ENCODE data around the gene DGKZ. TPM values are rescaled to one million over a fixed set of nuclear protein-coding genes. Genes with fewer than 3 reads are reported as not detected.
A peak's percentile ranks its signal among the peaks of the same experiment; 100 is the strongest.

Gene DGKZ
- polyA plus RNA-seq, 3 donors = 33.4 to 50.0 (median 46.5) TPM

GRCh38 chr11:46338988-46339666, 8.1 kb upstream of the DGKZ start:
- 20 to 28% (median 25%) methylated on average over 14 to 16 of the region's 16 CpGs for WGBS, 3 donors
- no peak overlapping the region for H3K27ac ChIP-seq (ENCODE audit: low read depth, low read length)

DNA sequence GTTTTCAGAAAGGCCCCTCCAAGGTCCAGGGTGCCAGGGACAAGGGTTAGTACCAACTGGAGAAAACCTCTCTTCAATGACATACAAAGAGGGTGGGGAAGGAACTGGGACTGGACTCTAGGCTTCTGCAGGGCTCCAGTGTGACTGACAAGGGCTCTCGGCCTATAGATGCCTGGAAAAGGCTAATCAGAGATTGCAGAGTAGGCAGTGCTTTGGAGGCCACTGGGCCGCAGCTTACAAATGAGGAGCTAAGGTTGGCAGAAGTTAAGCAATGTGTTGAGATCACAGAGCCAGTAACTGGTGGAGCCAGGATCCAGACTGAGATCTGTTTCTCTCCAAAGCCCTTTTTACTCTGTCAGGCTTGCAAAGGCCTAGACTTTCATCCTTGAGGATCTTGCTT, 7.4 kb upstream of the DGKZ start:
- 59 to 88% (median 63%) methylated on average over 2 of the region's 2 CpGs for WGBS, 3 donors

GRCh38 chr11:46341454-46341853, 5.8 kb upstream of the DGKZ start:
- WGBS, 3 donors = 92 to 96% (median 92%) methylated on average over 3 of the region's 3 CpGs
- no peak overlapping the region for H3K27ac ChIP-seq (ENCODE audit: low read depth, low read length)

More for the DNA sequence above, 7.4 kb upstream of the DGKZ start:
- no peak overlapping the region for H3K27ac ChIP-seq (ENCODE audit: low read depth, low read length)

DNA sequence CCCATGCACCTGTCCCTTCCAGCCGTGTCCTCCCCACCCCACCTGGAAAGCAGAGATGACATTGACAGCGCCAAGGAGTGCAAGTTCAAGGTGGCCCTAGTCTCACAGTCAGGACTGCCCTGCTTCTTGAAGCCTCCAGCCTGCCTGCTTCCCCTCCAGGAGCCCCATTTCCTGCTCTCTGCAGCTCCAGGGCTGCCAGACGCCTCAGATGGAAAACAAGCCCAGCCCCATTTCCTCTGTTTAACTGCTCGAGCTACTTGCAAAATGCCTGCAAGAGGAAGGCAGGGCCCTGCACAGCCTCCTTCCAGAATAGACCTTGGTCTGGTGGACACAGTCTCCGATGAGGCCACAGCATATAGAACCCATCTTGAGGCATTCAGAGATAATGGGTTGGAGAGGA, 5.0 kb upstream of the DGKZ start:
- WGBS, 3 donors = 25 to 68% (median 29%) methylated on average over 5 of the region's 5 CpGs
- H3K27ac ChIP-seq (ENCODE audit: low read depth, low read length) = no peak overlapping the region

DNA sequence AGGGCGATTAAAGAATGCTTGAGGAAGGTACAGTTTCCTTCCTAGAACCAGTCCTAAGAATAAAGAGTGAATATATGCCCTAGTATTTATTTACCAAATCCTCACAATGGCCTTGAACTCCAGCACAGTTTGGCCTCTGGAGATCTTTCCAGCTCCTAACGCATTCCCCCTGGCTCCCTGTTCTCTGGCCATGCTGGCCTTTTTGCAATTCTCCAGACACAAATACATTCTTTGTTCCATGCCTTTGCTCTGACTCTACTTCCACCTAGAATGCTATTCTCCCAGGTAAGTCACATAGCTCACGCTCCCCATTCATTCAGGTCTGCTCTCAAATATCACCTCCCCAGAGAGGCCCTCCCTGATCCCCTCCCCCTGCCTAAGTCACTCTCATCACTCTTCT, 3.7 kb upstream of the DGKZ start:
- H3K27ac ChIP-seq (ENCODE audit: low read depth, low read length) = no peak overlapping the region
- WGBS, 3 donors = 62 to 69% (median 67%) methylated on average over 3 of the region's 3 CpGs

GRCh38 chr11:46345131-46345597, 2.1 kb upstream of the DGKZ start:
- 42 to 62% (median 45%) methylated on average over 20 of the region's 20 CpGs for WGBS, 3 donors
- H3K27ac ChIP-seq (ENCODE audit: low read depth, low read length) = no peak overlapping the region

DNA sequence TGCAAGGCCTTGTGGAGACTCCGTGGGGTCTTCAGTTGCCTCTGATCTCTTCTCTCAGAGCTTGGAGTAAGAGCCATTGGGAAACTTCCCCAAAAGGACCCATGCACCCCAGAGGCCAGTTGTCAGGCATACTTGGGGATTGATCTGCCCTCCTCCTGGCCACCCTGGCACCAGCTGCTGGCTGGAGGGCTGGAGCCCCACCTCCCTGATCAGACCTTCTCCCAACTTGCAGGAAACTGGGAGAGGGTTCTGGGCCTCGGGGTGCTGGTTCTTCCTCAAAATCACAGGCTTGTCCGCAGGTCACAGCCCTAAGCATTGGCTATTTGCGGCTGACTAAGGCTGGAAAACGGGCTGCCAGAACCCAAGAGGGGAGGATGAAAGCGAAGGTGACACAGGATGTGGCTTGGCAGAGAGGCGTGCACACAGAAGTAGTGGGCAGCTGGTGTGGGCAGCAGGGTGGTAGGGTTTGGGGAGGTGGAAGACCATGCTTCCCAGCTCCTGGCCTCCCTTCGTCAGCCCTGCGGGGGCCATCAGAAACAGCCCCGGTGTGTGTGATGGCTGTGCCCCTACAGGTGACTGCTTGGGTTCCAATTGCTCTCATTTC, 1.3 kb upstream of the DGKZ start:
- H3K27ac ChIP-seq (ENCODE audit: low read depth, low read length) = no peak overlapping the region
- WGBS, 3 donors = 46 to 79% (median 57%) methylated on average over 10 of the region's 10 CpGs

DNA sequence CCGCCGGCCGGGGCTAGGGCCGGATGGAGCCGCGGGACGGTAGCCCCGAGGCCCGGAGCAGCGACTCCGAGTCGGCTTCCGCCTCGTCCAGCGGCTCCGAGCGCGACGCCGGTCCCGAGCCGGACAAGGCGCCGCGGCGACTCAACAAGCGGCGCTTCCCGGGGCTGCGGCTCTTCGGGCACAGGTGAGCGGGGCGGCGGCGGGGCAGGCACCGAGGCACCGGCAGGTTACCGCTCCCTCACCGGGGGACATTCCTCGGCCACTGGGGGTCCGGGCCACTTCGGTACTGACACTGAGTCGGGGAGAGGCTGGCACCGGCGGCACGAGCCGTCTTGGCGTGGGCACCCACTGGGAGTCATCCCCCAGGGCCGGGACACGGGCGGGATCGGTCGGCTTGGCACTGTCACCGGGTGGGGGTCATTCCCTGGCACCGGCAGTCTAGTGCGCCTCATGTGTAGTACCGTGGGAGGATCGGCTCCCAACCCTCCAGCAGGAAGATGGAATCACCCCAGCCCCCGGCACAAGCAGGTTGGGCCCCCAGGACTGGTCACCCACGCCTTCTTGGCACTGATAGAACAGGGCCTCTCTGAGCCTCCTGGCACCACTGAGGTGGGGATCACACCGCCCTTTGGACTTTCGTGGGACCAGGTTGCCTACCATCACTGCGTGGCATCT, 511 bp downstream of the DGKZ start:
- H3K27ac ChIP-seq (ENCODE audit: low read depth, low read length) = no peak overlapping the region
- WGBS, 3 donors = 1 to 26% (median 18%) methylated on average over 33 to 63 of the region's 63 CpGs

DNA sequence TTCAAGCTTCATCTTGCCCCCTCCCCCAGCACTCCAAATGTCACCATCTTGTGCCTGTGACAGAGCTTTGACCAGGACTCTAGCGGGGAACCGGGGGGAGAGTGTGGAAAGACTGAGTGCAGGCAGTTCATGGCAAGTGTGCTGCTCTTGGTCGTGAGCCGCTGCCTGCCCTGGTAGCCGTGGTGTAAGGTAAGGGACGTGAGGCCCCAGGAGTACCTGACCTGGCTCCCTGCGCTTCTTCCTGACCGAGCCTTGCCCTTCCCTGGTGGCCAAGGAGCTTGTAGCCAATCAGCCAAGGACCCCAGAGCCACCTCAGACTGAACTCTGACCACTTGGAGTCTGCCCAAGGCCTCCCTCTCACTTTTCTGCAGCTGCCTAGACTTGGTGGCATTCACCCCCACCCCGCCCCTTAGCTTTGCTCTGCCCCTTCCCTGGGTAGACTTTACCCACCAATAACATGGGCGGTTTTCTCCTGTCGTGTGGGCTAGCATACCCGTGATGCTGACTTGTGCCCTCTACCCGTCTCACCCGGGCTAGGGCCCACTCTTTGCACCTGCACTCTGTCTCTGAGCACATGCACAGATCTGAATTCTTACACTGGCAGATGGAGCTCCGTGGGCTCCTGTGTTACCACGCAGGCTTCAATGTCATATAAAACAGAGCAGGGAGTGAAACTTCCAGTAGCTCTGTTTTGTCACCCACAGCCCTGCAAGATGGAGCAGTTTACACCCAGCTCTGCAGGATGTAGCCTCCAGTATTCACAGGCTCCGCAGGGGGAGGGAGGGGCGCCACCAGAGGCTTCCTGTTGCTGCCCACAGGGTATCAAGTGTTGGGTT, 1.5 kb downstream of the DGKZ start:
- no peak overlapping the region for H3K27ac ChIP-seq (ENCODE audit: low read depth, low read length)
- WGBS, 3 donors = 33 to 44% (median 43%) methylated on average over 18 of the region's 18 CpGs

- WGBS, 3 donors = 41 to 58% (median 55%) methylated on average over 3 of the region's 3 CpGs
- no peak overlapping the region for H3K27ac ChIP-seq (ENCODE audit: low read depth, low read length)
These were observed 3.4 kb downstream of the DGKZ start for GRCh38 chr11:46350695-46351094.

GRCh38 chr11:46351148-46351547, 3.9 kb downstream of the DGKZ start:
- H3K27ac ChIP-seq (ENCODE audit: low read depth, low read length) = no peak overlapping the region
- WGBS, 3 donors = 37 to 89% (median 88%) methylated on average over 8 of the region's 8 CpGs

DNA sequence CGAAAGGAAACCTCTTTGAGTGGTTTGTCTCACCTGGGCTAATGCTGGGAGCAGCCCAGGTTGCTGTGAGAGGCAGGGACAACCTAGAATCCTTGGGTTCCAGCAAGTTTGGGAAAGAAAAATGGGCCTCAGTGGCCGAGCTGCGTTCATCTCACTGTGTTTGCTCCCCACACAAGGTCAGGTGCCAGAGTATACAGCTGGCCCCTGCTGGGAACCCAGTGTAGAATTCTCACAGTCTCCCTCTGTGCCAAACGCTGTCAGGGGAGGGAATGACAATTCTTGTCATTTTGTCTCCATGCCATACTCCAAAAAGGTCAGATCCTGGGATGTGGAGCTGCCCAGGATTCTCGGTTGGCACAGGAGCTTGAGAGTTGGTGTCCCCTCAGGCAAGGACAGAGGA, 4.3 kb downstream of the DGKZ start:
- no peak overlapping the region for H3K27ac ChIP-seq (ENCODE audit: low read depth, low read length)
- WGBS, 3 donors = 30 to 81% (median 69%) methylated on average over 5 of the region's 5 CpGs

DNA sequence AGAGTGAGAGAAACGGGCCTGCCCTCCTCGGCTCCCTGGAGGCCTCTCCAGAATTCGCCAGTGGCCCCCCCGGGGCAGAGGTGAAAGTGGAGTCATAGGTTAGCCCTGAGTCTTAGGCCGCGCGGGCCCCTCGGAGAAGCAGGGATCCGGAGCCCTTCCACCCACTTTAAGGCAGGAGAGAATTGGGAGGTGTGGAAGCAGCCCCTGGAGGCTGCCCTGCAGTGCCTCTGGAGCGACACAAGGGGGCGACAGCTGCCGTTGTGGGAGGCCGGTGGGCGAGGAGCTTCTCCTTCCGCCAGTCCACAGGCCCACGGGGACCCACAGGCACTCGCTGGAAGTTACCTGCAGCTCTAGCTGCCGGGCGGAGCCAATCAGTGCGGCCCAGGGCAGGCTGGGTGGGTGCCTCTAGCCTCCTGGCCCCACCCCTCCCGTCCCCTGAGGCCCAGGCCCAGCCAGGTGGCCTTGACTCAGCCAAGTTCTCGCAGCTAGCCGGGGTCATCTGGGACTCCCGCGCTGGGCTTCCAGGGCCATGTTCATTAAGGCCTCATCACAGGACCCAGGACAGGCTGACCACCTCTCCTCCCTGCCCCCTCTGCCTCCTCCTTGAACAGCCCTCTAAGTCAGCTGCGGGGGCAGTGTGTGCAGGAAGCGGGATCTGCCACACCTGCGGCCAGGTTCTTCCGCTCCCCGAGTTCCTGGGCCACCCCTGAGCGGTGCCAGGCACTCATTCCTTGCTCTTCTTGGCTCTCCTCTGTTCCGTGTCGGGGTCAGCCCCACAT, 5.0 kb downstream of the DGKZ start:
- 26 to 61% (median 58%) methylated on average over 27 to 33 of the region's 33 CpGs for WGBS, 3 donors
- H3K27ac ChIP-seq (ENCODE audit: low read depth, low read length) = no peak overlapping the region

GRCh38 chr11:46353698-46354097, 6.4 kb downstream of the DGKZ start:
- 45 to 55% (median 50%) methylated on average over 9 of the region's 9 CpGs for WGBS, 3 donors
- H3K27ac ChIP-seq (ENCODE audit: low read depth, low read length) = no peak overlapping the region

- WGBS, 3 donors = 60 to 81% (median 71%) methylated on average over 7 of the region's 7 CpGs
- H3K27ac ChIP-seq (ENCODE audit: low read depth, low read length) = no peak overlapping the region
These were observed 9.7 kb downstream of the DGKZ start for GRCh38 chr11:46356924-46357482.

GRCh38 chr11:46357483-46357936, 10.2 kb downstream of the DGKZ start:
- 28 to 67% (median 66%) methylated on average over 11 of the region's 11 CpGs for WGBS, 3 donors
- H3K27ac ChIP-seq (ENCODE audit: low read depth, low read length) = no peak overlapping the region

DNA sequence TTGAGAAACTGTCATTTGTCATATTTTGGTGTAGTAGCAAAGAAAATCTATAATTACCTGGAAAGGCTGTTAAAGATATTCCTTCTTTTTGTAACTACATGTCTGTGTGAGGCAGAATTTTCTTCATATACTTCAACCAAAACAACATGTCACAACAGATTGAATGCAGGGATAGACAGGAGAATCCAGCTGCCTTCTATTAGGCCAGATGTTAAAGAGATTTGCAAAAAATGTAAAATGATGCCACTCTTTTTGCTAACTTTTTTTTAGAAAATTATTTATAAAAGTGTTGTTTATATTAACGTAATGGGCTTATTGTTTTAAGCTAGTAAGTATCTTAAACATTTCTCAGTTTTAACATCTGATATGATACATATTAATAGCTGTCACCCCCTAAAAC, 12.7 kb downstream of the DGKZ start:
- H3K27ac ChIP-seq (ENCODE audit: low read depth, low read length) = no peak overlapping the region
- 71 to 79% (median 78%) methylated on average over 1 of the region's 1 CpG for WGBS, 3 donors

- peak overlapping the region; percentile 6 for H3K27ac ChIP-seq (ENCODE audit: low read depth, low read length)
- 40 to 62% (median 40%) methylated on average over 7 of the region's 7 CpGs for WGBS, 3 donors
These were observed 13.6 kb downstream of the DGKZ start for GRCh38 chr11:46360878-46361277.
